H1 (cell line): ENCODE measurements around the gene SCAPER. TPM values are rescaled to one million over a fixed set of nuclear protein-coding genes. Genes with fewer than 3 reads are reported as not detected.
"Not testable (repeated sequence)": the region's sequence is repeated elsewhere in the genome, so short reads cannot be mapped to it uniquely, and the experiment has no call there.

ENCODE experiments used
- CTCF ChIA-PET: fragments of 300-600 bp; sonication (Branson Sonifier 250); formaldehyde crosslinking; loops from one replicate; lab custom pipeline; 2021; ENCODE audit not compliant: partially characterized antibody; lab: Charles Lee
- POLR2A ChIA-PET: fragments of 300-600 bp; sonication (Branson Sonifier 250); formaldehyde crosslinking; loops from one replicate; lab custom pipeline; 2021; ENCODE audit warnings: inconsistent platforms; ENCODE audit not compliant: partially characterized antibody; lab: Charles Lee
- DNase-seq, 2 experiments: peaks; one replicate each; pipeline versions ENCODE4 v3.0.0 to v3.0.0-alpha.2; 2010 to 2022; ENCODE audit warnings: low spot score in 2 of 2, low read depth in 1 of 2, mixed read lengths in 1 of 2
- FAIRE-seq: peaks from 2 replicates; lab custom pipeline; 2011; peaks lifted over from hg19 to GRCh38; lab: Jason Lieb, UNC
- H2AFZ ChIP-seq: 2 replicates; pipeline ENCODE4 v1.8.1; 2012; ENCODE audit warnings: low read length, inconsistent platforms
- H2AK5ac ChIP-seq: 2 replicates; pipeline ENCODE4 v1.6.1; 2013; ENCODE audit warnings: low read depth, low read length
- H2BK120ac ChIP-seq: replicated peaks from 2 replicates; pipeline ENCODE3; 2013; ENCODE audit warnings: low read depth, low read length, inconsistent platforms
- H2BK12ac ChIP-seq: 2 replicates; pipeline ENCODE4 v1.6.1; 2013; ENCODE audit warnings: low read depth, low read length
- H2BK15ac ChIP-seq: 2 replicates; pipeline ENCODE4 v1.6.1; 2013; ENCODE audit warnings: low read length
- H2BK20ac ChIP-seq: 2 replicates; pipeline ENCODE4 v1.6.1; 2013; ENCODE audit warnings: low read length
- H2BK5ac ChIP-seq: 2 replicates; pipeline ENCODE4 v1.6.1; 2013; ENCODE audit warnings: low read depth, low read length
- H3K14ac ChIP-seq: 2 replicates; pipeline ENCODE4 v1.6.1; 2013; ENCODE audit warnings: inconsistent platforms; ENCODE audit not compliant: insufficient read length
- H3K18ac ChIP-seq: 2 replicates; pipeline ENCODE4 v1.6.1; 2013; ENCODE audit warnings: low read length; ENCODE audit errors: extremely low read depth
- H3K23ac ChIP-seq: 2 replicates; pipeline ENCODE4 v1.6.1; 2013; ENCODE audit warnings: inconsistent platforms; ENCODE audit not compliant: insufficient read length
- H3K23me2 ChIP-seq: 2 replicates; pipeline ENCODE4 v1.6.1; 2013; ENCODE audit warnings: low read depth, low read length
- H3K27ac ChIP-seq: 2 replicates; pipeline ENCODE4 v1.6.1; 2011; ENCODE audit warnings: low read depth, low read length, inconsistent platforms
- H3K27me3 ChIP-seq, 4 experiments: replicated peaks in 1 of 4; 1 replicate in 1 of 4; 2 replicates in 3 of 4; pipeline versions ENCODE4 v1.6.1 to v1.8.1; 2011 to 2013; ENCODE audit warnings: low read length in 3 of 4, mild to moderate bottlenecking in 3 of 4, inconsistent platforms in 2 of 4, mixed read lengths in 2 of 4, moderate library complexity in 1 of 4; ENCODE audit not compliant: control insufficient read depth in 3 of 4, insufficient read depth in 3 of 4; ENCODE audit errors: extremely low read depth in 1 of 4
- H3K36me3 ChIP-seq, 4 experiments: 2 replicates each; pipeline versions ENCODE4 v1.6.1 to v1.8.1; 2011 to 2013; ENCODE audit warnings: mild to moderate bottlenecking in 4 of 4, low read length in 3 of 4, moderate library complexity in 2 of 4, control low read depth in 1 of 4, inconsistent platforms in 1 of 4; ENCODE audit not compliant: insufficient read depth in 4 of 4, control insufficient read depth in 2 of 4
- H3K4ac ChIP-seq: replicated peaks from 2 replicates; pipeline ENCODE3; 2013; ENCODE audit warnings: low read length, low read depth, mixed read lengths, inconsistent platforms; ENCODE audit not compliant: insufficient read length
- H3K4me1 ChIP-seq, 4 experiments: replicated peaks in 1 of 4; 1 replicate in 1 of 4; 2 replicates in 3 of 4; pipeline versions ENCODE4 v1.6.1 to v1.8.1; 2011 to 2013; ENCODE audit warnings: low read length in 3 of 4, inconsistent platforms in 2 of 4, mixed read lengths in 1 of 4; ENCODE audit not compliant: insufficient read depth in 4 of 4, control insufficient read depth in 3 of 4
- H3K4me2 ChIP-seq, 2 experiments: 2 replicates each; pipeline versions ENCODE4 v1.6.1 to v1.8.1; 2011 to 2013; ENCODE audit warnings: low read depth in 2 of 2, low read length in 2 of 2, control low read depth in 1 of 2, inconsistent platforms in 1 of 2, mild to moderate bottlenecking in 1 of 2; ENCODE audit not compliant: insufficient read depth in 1 of 2
- H3K4me3 ChIP-seq, 4 experiments: fragments of 200-600, 300-600 bp in 1 of 4; sonication (generic), shearing (Covaris generic), sonication (Bioruptor Twin) in 1 of 4; 2 replicates each; pipeline versions ENCODE4 v1.5.1 to v1.8.1; 2011 to 2016; ENCODE audit warnings: low read length in 4 of 4, low read depth in 3 of 4, control low read depth in 2 of 4, inconsistent platforms in 2 of 4, mild to moderate bottlenecking in 2 of 4, mixed read lengths in 1 of 4, moderate library complexity in 1 of 4; ENCODE audit not compliant: insufficient read depth in 2 of 4; ENCODE audit errors: extremely low read depth in 1 of 4
- H3K56ac ChIP-seq: replicated peaks from 2 replicates; pipeline ENCODE3; 2013; ENCODE audit warnings: low read depth, mild to moderate bottlenecking, mixed read lengths, low read length, inconsistent platforms; ENCODE audit not compliant: insufficient read length
- H3K79me1 ChIP-seq: 2 replicates; pipeline ENCODE4 v1.6.1; 2013; ENCODE audit warnings: low read depth, low read length, control low read depth
- H3K79me2 ChIP-seq, 2 experiments: 2 replicates each; pipeline versions ENCODE4 v1.6.1 to v1.8.1; 2012 to 2013; ENCODE audit warnings: low read length in 2 of 2, mild to moderate bottlenecking in 2 of 2, inconsistent platforms in 1 of 2; ENCODE audit not compliant: insufficient read depth in 2 of 2, control insufficient read depth in 1 of 2
- H3K9ac ChIP-seq, 4 experiments: replicated peaks in 1 of 4; 1 replicate in 1 of 4; 2 replicates in 3 of 4; pipeline versions ENCODE4 v1.6.1 to v1.8.1; 2011 to 2013; ENCODE audit warnings: low read depth in 3 of 4, low read length in 3 of 4, control low read depth in 2 of 4, mild to moderate bottlenecking in 2 of 4, moderate library complexity in 2 of 4, inconsistent platforms in 1 of 4; ENCODE audit errors: extremely low read depth in 1 of 4
- H3K9me3 ChIP-seq, 2 experiments: 2 replicates each; pipeline versions ENCODE4 v1.6.1 to v1.8.1; 2012 to 2013; ENCODE audit warnings: mild to moderate bottlenecking in 2 of 2, moderate library complexity in 2 of 2, control low read depth in 1 of 2, inconsistent platforms in 1 of 2, low read depth in 1 of 2, low read length in 1 of 2, mixed read lengths in 1 of 2; ENCODE audit not compliant: insufficient read depth in 2 of 2
- H4K20me1 ChIP-seq, 2 experiments: replicated peaks in 1 of 2; 2 replicates each; pipeline versions ENCODE3 to v1.8.1; 2011 to 2013; ENCODE audit warnings: inconsistent platforms in 2 of 2, low read length in 2 of 2, mild to moderate bottlenecking in 1 of 2; ENCODE audit not compliant: insufficient read depth in 2 of 2, control insufficient read depth in 1 of 2
- H4K5ac ChIP-seq: 2 replicates; pipeline ENCODE4 v1.6.1; 2013; ENCODE audit warnings: low read length, low read depth, mixed read lengths, inconsistent platforms; ENCODE audit not compliant: insufficient read length
- H4K8ac ChIP-seq: 2 replicates; pipeline ENCODE4 v1.8.0; 2013; ENCODE audit warnings: mild to moderate bottlenecking, moderate library complexity, low read length, inconsistent platforms; ENCODE audit not compliant: insufficient read depth; ENCODE audit errors: extremely low read depth
- H4K91ac ChIP-seq: replicated peaks from 2 replicates; pipeline ENCODE3; 2013; ENCODE audit warnings: low read length, mixed read lengths, inconsistent platforms; ENCODE audit not compliant: insufficient read length
- WGBS, 2 experiments: shearing (Covaris generic) in 1 of 2; methylation state at CpG; one replicate each; pipeline versions ENCODE4 v1.1.6 to v1.1.7; 2013 to 2015; ENCODE audit warnings: low lambda C conversion rate in 2 of 2, mixed read lengths in 2 of 2, inconsistent platforms in 1 of 2, low coverage in 1 of 2, missing lambda C conversion rate in 1 of 2; ENCODE audit not compliant: insufficient replicate concordance in 2 of 2, insufficient coverage in 1 of 2, insufficient read length in 1 of 2; ENCODE audit errors: extremely low coverage in 1 of 2, missing lambda C conversion rate in 1 of 2; 5-methylcytosine and 5-hydroxymethylcytosine counted together
- polyA plus RNA-seq, 7 experiments: library from polyadenylated mRNA; depleted of rRNA in 3 of 7; stranded (reverse) in 5 of 7; unstranded in 2 of 7; fragments of >200 nt in 5 of 7; fragments of 200-250 nt in 2 of 7; gene quantifications; 1 replicate in 5 of 7; 2 replicates in 1 of 7; 4 replicates in 1 of 7; pipeline versions ENCODE4 v1.2.1 to v1.2.3, GENCODE V29; 2011 to 2013; ENCODE audit warnings: missing spikeins in 2 of 7, mixed read lengths in 2 of 7
- total RNA-seq: library from RNA; stranded (reverse); fragmentation: NEBNext Ultra II Directional; extraction: Animal tissue kit (Norgen Biotek cat#: 25700); gene quantifications from 2 replicates; pipeline ENCODE4 v1.2.1, GENCODE V29; 2021

Gene SCAPER
- total and polyA plus RNA-seq, 2 of the 8 experiments (the other 6 are each of a cell fraction or from before 2014, with no cell fraction given) = 1.6 to 6.8 TPM

- H3K36me3 ChIP-seq, H2BK120ac ChIP-seq, H3K4me1 ChIP-seq, H2BK20ac ChIP-seq, H3K56ac ChIP-seq, H3K9ac ChIP-seq, H2AK5ac ChIP-seq, H4K8ac ChIP-seq, H3K79me2 ChIP-seq, H4K5ac ChIP-seq, H3K79me1 ChIP-seq, H3K23ac ChIP-seq, H4K91ac ChIP-seq, H3K27me3 ChIP-seq, H2BK15ac ChIP-seq, H3K4me3 ChIP-seq, POLR2A ChIA-PET, H2AFZ ChIP-seq, H3K27ac ChIP-seq, H3K4ac ChIP-seq, H2BK12ac ChIP-seq, H3K18ac ChIP-seq, FAIRE-seq, H3K14ac ChIP-seq, DNase-seq, H3K4me2 ChIP-seq, H3K23me2 ChIP-seq, CTCF ChIA-PET, H4K20me1 ChIP-seq, H2BK5ac ChIP-seq, H3K9me3 ChIP-seq: not testable (repeated sequence)
- WGBS, 2 experiments = 81% methylated on average over 5 of the region's 5 CpGs; no CpG with 5 or more reads in 1 of the 2 experiments
These were observed 12.3 kb downstream of the SCAPER start for GRCh38 chr15:76892836-76893235.
